HG03439 (cell line): ENCODE results near the gene ZNF57.
"Not testable (repeated sequence)": the region's sequence is repeated elsewhere in the genome, so short reads cannot be mapped to it uniquely, and the experiment has no call there.

Source experiments
- ATAC-seq: cut with Tn5 transposase; IDR thresholded peaks from one replicate; pipeline ENCODE4 v1.9.1; 2021; ENCODE audit warnings: mild to moderate bottlenecking, moderate library complexity; ENCODE audit not compliant: unreplicated experiment

ZNF57 gene

DNA sequence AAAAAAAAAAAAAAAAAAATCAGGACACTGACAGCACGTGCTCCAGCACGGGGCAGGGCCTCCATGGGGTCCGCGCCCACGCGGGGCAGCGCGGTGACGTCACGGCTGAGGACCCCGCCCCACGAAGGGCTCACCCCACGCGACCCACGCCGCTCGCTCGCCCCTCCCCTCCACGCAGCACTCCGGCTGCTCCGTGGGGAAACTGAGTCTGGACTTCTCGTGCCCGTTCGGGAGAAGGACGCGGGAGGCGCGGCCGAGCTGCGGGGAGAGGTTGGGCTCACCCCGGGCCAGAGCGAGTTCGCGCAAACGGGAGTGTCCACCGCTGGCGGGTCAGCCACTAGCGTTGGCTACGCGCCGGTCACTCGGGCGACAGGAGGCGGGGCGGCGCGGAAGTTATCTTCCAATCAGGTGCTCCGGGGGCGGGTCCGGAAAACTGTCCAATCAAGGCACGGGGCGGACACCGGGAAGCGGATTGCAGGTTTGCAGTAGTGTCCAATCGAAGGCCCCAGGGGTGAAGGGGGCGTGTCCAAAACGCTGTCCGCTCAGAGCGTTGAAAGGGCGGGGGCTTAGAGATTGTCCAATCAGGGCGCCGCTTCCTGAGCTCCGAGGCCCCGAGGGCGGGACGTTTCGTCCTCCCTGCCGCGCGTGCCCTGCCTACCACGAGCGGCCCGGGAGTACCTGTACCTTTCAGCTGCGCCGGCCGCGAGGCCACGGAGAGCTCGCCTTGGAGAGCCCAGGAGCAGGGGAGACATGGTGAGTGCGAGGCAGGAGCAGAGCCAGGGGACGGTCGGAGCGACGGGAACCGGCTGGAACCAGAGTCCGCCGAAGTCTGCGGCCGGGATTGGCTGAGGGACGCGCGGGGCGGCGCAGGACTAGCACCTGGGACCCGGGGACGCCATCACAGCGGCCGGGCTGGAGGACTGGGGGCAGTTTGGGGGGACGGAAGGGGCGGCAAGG, at the start of gene ZNF57:
TSS of gene ZNF57 (plus strand) at position 633 of the 957 bp plus-strand sequence. CDS start at position 751, 118 bp downstream.
- peak; percentile 90 for ATAC-seq

GRCh38 chr19:2852598-2852997, 48.1 kb upstream of the ZNF57 start:
- no peak for ATAC-seq

- ATAC-seq: no peak
These were observed 47.6 kb upstream of the ZNF57 start for GRCh38 chr19:2853015-2853606.

- no peak for ATAC-seq
These were observed 45.9 kb upstream of the ZNF57 start for GRCh38 chr19:2854849-2855248.

DNA sequence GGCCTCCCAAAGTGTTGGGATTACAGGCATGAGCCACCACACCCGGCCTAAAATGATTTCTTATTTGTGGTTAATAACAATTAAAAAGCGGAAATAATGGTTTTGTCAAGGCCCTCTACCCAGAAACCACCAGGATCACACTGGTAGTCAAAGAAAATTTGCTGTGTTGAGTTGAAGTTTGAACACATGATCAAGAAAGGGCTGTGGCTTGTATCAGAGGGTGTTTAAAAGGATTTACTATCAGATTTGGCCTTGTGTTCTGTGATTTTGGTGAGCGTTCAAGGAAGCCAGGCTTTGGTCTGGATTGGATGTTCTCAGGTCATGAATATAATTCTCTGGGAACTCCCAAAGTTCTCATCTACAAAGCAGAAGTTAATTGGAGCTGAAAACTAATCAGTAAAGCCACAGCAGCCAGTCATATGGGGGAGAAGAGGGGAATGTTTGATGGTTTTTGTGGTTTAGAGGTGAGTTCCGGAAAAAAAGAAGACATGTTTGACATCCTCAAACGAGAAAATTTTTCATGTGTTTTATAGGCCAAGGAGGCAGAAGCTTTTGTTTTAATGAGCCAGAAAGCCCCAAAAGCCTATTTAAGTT, 44.2 kb upstream of the ZNF57 start:
- no peak for ATAC-seq

- no peak for ATAC-seq
These were observed 41.9 kb upstream of the ZNF57 start for GRCh38 chr19:2858864-2859263.

DNA sequence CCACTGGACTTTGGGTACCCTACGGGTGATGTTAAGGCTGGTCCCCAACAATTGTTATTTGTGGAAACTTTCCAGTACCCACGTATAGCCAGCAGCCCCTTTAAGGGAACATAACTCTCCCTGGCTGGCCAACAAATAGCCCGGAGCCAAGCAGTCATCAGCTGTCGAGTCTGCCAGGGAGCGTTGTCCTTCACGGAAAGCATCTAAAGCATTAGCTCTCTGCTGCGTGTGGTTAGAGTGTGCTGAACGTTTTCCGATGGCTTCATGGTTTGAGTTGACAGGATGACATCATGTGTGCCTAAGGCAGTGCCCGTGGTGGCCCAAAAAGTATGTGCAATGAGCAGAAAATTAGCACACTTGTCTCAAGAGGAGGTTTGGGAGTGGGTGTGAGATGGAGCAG, 36.9 kb upstream of the ZNF57 start:
- no peak for ATAC-seq

GRCh38 chr19:2865334-2866100, 35.2 kb upstream of the ZNF57 start:
- ATAC-seq: no peak

DNA sequence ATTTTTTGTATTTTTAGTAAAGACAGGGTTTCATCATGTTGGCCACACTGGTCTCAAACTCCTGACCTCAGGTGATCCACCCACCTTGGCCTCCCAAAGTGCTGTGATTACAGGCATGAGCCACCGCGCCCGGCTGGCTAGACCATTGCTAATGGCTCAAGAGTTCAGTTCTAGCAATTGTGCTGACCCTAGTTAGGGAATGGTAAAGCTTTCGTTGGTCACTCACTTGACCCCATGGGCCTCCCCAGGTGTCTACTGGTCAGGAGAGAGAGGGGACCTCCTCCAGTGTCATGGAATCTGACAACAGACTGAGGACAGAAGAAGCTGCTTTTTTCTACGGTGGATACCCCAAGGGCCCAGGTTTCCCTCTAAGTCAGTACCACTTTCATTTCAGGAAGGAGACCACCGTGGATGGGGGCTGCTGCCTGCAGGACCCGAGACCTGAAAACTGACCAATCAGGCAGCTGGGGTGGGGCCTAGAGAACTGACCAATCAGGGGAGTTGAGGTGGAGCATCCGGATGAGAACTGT, 34.2 kb upstream of the ZNF57 start:
- no peak for ATAC-seq

DNA sequence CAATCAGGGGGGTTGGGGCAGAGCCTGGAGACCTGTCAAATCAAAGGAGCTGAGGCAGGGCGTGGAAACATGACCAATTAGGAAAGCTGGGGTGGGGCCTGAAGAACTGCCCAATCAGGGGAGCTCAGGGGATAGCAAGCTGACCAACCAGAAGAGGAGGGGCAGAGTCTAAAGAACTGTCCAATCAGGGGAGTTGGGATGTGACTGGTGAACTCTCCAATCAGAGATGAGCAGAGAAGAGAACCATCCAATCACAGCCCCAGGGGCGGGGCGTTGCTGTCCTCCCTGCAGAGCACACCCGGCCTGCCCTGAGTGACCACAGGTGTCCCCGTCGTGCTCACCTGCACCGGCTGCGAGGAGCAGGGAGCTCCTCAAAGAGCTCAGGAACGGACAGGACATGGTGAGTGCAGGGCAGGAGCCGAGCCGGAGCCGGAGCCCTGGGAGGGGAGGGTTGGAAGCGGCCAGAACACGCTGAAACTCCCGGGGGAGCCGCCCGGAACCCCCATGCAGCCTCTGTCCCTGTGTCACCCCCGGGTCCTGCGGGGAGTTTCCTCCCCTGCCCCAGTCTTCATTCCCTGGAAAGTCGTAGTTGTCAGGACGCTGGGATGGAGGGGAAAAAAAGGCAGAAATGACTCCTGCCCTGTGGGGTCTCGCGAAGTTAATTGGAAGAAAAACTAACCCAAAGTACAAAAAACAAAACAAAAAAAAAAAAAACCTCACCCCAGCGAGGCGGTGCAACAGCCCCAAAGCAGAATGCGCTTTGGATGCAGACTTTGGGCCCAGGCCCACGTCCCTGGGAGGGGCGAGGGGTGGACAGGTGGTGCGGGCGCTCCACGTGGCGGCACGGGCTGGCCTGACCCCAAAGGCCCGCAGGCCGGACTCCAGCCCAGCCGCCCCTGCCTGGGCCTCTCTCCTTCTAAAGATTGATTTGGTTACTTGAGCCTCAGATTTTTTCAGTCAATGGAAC, 33.4 kb upstream of the ZNF57 start, which contains the start of gene ZNF556:
TSS of gene ZNF556 (plus strand) at position 311 of the 967 bp plus-strand sequence. CDS start at position 398, 87 bp downstream.
- no peak for ATAC-seq

DNA sequence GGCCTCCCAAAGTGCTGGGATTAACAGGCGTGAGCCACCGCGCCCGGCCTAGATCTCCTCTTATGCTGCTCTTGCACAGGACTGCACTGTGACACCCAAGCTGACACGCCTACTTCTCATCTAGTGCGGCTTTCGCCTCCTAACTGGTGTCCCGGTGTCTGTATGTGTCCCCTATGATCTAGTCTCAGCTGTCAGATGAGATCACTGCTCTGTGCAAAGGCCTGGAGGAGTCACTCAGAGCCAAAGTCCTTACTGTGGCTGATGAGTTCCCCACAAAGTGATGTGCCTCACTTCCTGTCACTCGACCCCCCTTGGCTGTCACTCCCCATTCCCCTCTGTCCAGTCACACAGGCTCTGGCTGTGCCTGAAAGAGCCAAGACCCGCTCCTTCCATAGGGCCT, 31.1 kb upstream of the ZNF57 start:
- no peak for ATAC-seq

DNA sequence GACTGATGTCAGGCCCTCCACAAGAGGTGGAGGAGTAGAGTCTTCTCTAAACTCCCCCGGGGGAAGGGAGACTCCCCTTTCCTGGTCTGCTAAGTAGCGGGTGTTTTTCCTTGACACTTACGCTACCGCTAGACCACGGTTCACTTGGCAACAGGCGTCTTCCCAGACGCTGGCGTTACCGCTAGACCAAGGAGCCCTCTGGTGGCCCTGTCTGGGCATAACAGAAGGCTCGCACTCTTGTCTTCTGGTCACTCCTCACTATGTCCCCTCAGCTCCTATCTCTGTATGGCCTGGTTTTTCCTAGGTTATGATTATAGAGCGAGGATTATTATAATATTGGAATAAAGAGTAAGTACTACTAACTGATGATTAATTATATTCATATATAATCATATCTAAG, 28.6 kb upstream of the ZNF57 start:
- ATAC-seq: not testable (repeated sequence)

- ATAC-seq: no peak
These were observed 23.1 kb upstream of the ZNF57 start for GRCh38 chr19:2877398-2878331.

DNA sequence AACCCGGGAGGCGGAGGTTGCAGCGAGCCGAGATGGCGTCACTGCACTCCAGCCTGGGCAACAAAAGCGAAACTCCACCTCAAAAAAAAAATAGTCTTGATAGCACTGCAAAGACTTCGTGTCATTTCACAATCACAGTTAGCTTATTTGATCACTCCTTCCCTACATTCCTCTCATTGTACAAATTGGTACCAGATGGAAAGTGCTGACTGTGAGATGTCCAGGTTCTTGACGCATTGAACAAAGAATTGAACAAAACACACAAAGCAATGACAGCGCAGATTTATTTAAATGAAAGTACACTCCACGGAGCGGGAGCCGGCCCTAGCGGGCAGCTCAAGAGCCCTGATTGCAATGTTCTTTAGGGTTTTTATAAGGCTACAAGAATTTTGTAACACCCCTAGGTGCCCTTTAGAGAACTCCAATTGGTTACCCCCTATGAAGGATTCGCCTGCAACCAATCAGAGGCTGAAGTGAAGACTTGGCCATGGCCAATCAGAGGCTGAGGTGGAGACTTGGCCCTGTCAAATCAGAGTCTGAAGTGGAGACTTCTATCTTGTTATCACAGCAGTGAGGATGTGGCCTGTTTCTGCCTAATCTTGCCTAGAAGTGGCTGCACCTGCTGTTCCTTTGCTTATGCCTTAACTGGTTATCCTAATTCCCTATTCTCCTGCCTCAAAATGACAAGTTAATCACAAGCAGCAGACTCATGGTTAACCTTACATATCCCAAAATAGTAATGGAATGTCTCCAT, 16.9 kb upstream of the ZNF57 start:
- no peak for ATAC-seq

DNA sequence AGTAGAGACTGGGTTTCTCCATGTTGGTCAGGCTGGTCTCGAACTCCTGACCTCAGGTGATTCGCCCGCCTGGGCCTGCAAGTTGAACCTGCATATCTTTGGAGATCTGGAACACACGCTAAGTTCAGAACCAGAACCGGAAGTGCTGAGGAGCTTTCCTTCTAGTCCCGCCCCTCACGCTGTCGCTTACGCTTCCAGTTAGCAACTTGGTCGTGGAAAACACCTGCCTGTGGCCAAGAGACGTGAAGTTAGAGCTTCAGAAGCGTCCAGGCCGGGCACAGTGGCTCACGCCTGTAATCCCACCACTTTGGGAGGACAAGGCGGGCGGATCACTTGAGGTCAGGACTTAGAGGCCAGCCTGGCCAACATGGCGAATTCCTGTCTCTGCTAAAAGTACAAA, 15.0 kb upstream of the ZNF57 start:
- no peak for ATAC-seq

DNA sequence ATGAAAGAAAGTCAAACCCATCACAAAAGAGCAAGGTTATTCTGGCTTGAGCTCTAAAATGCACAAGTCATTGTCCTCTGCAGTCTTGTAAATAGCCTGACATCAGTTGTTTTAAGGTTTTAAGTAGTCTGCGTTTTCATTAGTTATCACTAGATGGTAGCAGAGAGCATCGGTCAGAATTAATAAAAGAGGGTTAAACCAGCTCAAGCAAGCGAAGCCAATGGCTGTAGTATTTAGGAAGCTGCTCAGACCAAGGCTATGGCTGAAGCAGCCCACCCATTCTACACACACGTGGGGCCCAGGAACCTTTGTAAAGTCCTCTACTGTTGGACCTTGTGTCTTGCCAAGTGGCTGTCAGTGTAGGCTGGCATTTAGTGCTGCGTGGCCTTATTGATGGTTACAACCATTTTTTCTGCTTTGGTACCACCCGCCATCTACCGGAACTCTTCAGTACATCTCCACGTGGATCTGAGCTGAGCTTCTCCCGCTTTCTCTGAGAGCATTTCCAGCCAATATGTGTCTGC, 13.3 kb upstream of the ZNF57 start:
- no peak for ATAC-seq

- ATAC-seq: no peak
These were observed 11.9 kb upstream of the ZNF57 start for GRCh38 chr19:2888731-2889224.
